ENCODE results near the gene PRORP. TPM values are rescaled to one million over a fixed set of nuclear protein-coding genes. Genes with fewer than 3 reads are reported as not detected.

PRORP gene
- total and polyA plus RNA-seq, 2 donors (not counting 3 experiments of a cell fraction or from before 2014, with no cell fraction given) = 28.8 to 36.9 TPM

GRCh38 chr14:35122696-35123387, 490 bp downstream of the PRORP start:
- intact Hi-C loops (cut with micrococcal nuclease) = loop anchor here (1.0 to 5.0 kb wide), 5 partner anchors 141 to 496 kb away; partner anchors contain the start of genes BAZ1A, PSMA6 and SRP54
- TSS peak; percentile 37 for BruUV-seq (replicated peaks)

More at GRCh38 chr14:35122696-35123387, 490 bp downstream of the PRORP start:
- Histone ChIP-seq H3K9ac (replicated peaks; ENCODE audit: extremely low read depth, insufficient read depth, low read length) (peak overlapping the region; percentile 92), H3K36me3 (ENCODE audit: control insufficient read depth in 2 of 2, extremely low read depth in 1 of 2, insufficient read depth in 2 of 2, low read length in 2 of 2) (no peaks in the 10 kb centered on the region), H3K27me3 (ENCODE audit: control insufficient read depth in 2 of 2, insufficient read depth in 2 of 2, low read length in 2 of 2) (no peaks in the 10 kb centered on the region), H4K20me1 (replicated peaks; ENCODE audit: control insufficient read depth, extremely low read depth, insufficient read depth, low read length) (no peaks in the 10 kb centered on the region), H3K4me1 (ENCODE audit: control insufficient read depth, extremely low read depth, insufficient read depth, low read length) (peaks cover 15% of the 10 kb centered on the region), H3K27ac (ENCODE audit: insufficient read depth, low read depth, low read length) (peak overlapping the region; percentile 91), H2AFZ (ENCODE audit: low read depth, low read length) (peak overlapping the region; percentile 75), H3K9me3 (replicated peaks; ENCODE audit: control insufficient read depth, insufficient read depth, low read length) (no peaks in the 10 kb centered on the region), H3K4me2 (ENCODE audit: insufficient read depth, low read length) (peak overlapping the region; percentile 84), H3K9me1 (replicated peaks; ENCODE audit: control insufficient read depth, extremely low read depth, insufficient read depth, low read length) (no peaks in the 10 kb centered on the region), H3K79me2 (ENCODE audit: control insufficient read depth, insufficient read depth, low read length) (peaks cover 16% of the 10 kb centered on the region), H3K4me3 (replicated peaks in 1 of 3; ENCODE audit: insufficient read depth in 1 of 3, low read depth in 1 of 3, low read length in 3 of 3) (peak overlapping the region; percentile 81 to 96 (median 88))
- DNase-seq (ENCODE audit: low read depth, low spot score) = peak; percentile 50
- FAIRE-seq = no peak
- TF ChIP-seq JUN (IDR thresholded peaks at IDR 0.05; ENCODE audit: borderline replicate concordance, insufficient read depth, insufficient read length, low read depth) = no peak
- TF ChIP-seq GATA2 (IDR thresholded peaks at IDR 0.05; ENCODE audit: insufficient read depth, insufficient read length, low read depth, low read length) = no peak
- no peak for TF ChIP-seq MAX (IDR thresholded peaks at IDR 0.05; ENCODE audit: insufficient read depth, insufficient read length)
- TF ChIP-seq EZH2 (IDR thresholded peaks at IDR 0.05; ENCODE audit: borderline replicate concordance, low read depth, low read length, severe bottlenecking) = no peak
- TF ChIP-seq FOS (IDR thresholded peaks at IDR 0.05; ENCODE audit: borderline replicate concordance, insufficient read depth, low read length) = no peak
- no peak for TF ChIP-seq CTCF (IDR thresholded peaks at IDR 0.05; ENCODE audit: extremely low read depth in 1 of 2, insufficient read depth in 1 of 2, low read depth in 1 of 2, low read length in 2 of 2)
- TF ChIP-seq MYC (IDR thresholded peaks at IDR 0.05; ENCODE audit: low read depth, low read length) = no peak
- no peak for TF ChIP-seq POLR2A (IDR thresholded peaks at IDR 0.05; ENCODE audit: low read depth, low read length)
- ChIA-PET POLR2A (interaction anchor here (1.3 to 1.4 kb wide), 2 partner anchors 77 to 281 kb away, joined by 4 to 5 read pairs; partner anchors contain the start of gene FAM177A1), CTCF (interaction anchor here (1.4 to 1.5 kb wide), 2 partner anchors 23 to 92 kb away, joined by 3 to 4 read pairs; no protein-coding TSS in a partner anchor)
- dilution Hi-C loops (cut with MboI; ENCODE audit: extremely low pct_ligation_motif_present, low sequenced_read_pairs) = no loop called here
